Central memory CD8-positive, alpha-beta T cell (primary cell): ENCODE data around the gene DTX1.

Experiments used
- ATAC-seq: fragments of 150-1000 bp; cut with Tn5 transposase; replicated peaks from 2 replicates; pipeline ENCODE4 v1.10.0; 2022; ENCODE audit warnings: mild to moderate bottlenecking, moderate FRiP score, moderate number of reproducible peaks; ENCODE audit not compliant: poor library complexity, severe bottlenecking; ENCODE audit errors: extremely low read depth
- DNase-seq, 2 donors: peaks; one replicate each; pipeline ENCODE4 v3.0.0; 2021; ENCODE audit warnings: low spot score in 2 of 2
- H3K27ac Mint-ChIP-seq: one replicate; pipeline ENCODE4 v1.8.0; 2022; ENCODE audit warnings: low read depth, mild to moderate bottlenecking, moderate library complexity, mixed read lengths
- H3K27me3 Mint-ChIP-seq: one replicate; pipeline ENCODE4 v1.8.0; 2022; ENCODE audit warnings: mixed read lengths
- H3K36me3 Mint-ChIP-seq: one replicate; pipeline ENCODE4 v1.8.0; 2022; ENCODE audit warnings: mild to moderate bottlenecking, moderate library complexity, mixed read lengths; ENCODE audit not compliant: insufficient read depth
- H3K4me1 Mint-ChIP-seq: one replicate; pipeline ENCODE4 v1.8.0; 2022; ENCODE audit warnings: mixed read lengths
- H3K4me3 Mint-ChIP-seq: one replicate; pipeline ENCODE4 v1.8.0; 2022; ENCODE audit warnings: mild to moderate bottlenecking, moderate library complexity, mixed read lengths
- H3K9me3 Mint-ChIP-seq: one replicate; pipeline ENCODE4 v1.8.0; 2022; ENCODE audit warnings: mixed read lengths

The DTX1 gene

DNA sequence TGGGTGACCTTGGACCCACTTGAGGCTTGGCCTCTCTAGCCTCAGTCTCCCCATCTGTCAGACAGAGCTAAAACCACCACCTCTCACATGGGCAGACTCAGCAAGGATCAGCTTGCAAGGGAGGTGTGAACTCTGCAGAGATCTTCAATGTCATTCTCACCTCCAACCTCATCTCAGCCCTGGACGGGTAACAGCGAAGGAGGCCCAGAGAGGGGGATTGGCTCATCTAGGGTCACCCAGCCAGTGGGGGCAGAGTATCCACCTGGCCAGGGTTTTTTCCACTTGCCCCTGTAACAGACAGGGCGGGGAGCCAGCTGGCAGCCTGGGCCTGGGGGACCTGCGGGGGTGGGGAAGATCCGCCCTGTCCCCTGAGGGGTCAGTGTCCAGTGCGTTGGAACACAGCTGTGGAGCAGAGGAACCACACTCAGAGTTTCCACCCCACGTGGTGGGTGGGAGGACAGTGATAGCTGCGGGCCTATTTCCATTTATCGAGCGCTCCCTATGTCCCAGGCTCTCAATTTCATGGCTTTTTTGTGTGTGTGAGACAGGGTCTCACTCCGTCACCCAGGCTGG lies 27.4 kb downstream of the DTX1 start:
- Mint-ChIP-seq H3K36me3 (peaks cover 3% of the 10 kb centered on the region), H3K9me3 (no peaks in the 10 kb centered on the region), H3K4me3 (peak overlapping the region; percentile 30), H3K27me3 (no peaks in the 10 kb centered on the region), H3K27ac (peak overlapping the region; percentile 91), H3K4me1 (peaks cover 72% of the 10 kb centered on the region)
- ATAC-seq (peak; percentile 49), DNase-seq (no peak)

DNA sequence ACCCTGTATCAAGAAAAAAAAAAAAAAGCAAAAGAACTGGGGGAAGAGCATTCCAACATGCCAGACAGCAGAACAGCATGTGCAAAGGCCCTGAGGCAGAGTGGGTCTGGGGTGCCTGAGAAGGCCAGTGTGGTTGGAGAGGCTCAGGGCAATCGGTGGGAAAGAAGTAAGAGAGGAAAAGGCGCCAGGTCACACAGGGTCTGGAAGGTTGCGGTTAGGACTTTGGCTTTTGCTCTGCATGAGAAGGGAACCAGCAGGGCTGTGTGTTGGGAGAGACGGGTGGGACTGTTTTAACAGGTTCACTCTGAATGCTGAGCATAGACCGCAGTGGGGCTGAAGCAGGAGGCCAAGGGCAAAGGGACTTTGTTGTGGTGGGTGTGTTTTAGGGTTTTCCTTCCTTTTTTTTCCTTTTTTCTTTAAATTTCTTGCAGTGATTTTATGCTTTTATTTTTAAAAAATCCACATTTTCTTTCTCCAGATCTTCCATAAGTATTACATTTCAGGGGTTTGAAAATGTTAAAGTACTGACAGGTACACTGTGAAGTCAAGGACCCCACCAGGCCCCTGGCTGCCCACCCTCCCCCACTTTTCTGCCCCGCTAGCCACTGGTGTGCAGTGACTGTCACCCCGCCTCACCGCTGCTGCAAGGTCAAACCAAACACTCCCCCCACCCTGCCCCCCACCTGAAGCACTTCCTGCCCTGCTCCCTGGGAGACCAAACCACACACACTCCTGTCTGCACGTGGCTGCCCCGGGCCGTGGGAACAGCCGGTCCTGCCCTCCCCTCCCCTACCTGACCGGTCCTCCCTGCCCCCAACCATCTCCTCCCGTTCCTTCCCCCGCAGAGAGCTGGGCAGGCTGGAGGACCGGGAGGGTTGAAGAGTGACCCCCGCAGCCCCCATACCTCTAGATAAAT lies 30.0 kb downstream of the DTX1 start:
- ATAC-seq: peak; percentile 26
- no peak for DNase-seq
- Mint-ChIP-seq H3K4me3 (peak overlapping the region; percentile 67), H3K4me1 (peaks cover 92% of the 10 kb centered on the region), H3K9me3 (no peaks in the 10 kb centered on the region), H3K27me3 (no peaks in the 10 kb centered on the region), H3K36me3 (peaks cover 4% of the 10 kb centered on the region), H3K27ac (peak overlapping the region; percentile 91)

DNA sequence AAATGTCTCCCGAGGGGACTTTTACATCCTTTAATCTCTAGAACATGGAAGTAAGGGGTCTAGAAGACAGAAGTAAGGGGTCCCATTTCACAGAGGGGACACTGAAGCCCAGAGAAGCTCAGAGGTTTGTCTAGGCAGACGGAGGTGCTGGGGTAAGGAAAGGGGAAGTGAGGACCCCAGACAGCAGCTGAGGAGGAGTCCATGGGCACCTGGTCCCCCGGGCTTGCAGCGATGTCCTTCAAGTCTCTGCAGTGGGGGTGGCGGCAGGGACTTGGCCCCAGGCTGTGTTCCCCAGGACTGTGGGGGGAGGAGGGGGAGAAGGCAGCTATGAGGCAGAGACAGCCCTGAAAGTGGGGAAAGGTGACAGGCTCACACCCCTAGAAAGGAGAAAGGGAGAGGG lies 30.7 kb downstream of the DTX1 start:
- Mint-ChIP-seq H3K27ac (peak overlapping the region; percentile 91), H3K9me3 (no peaks in the 10 kb centered on the region), H3K36me3 (peaks cover 4% of the 10 kb centered on the region), H3K27me3 (no peaks in the 10 kb centered on the region), H3K4me1 (peaks cover 92% of the 10 kb centered on the region), H3K4me3 (peak overlapping the region; percentile 67)
- DNase-seq: no peak
- ATAC-seq: no peak

DNA sequence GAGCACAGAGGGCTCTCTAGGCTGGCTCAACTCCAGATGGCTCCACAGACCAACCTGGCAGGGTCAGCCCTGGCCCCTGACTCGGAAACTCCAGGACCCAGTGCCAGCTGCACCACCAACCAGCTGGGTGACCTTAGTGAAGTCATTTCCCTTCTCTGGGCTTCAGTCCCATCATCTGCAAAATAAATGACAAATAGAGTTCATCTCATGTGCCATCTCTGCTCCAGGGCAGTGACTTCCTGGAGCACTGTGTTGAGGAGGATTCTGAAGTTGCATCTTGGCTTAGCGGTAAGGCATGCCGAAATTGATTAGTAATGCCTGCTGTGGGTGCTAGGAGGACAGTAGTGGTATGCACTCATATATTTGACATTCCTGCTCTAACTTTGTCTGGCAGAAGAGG lies 31.5 kb downstream of the DTX1 start:
- Mint-ChIP-seq H3K27me3 (no peaks in the 10 kb centered on the region), H3K4me3 (peak overlapping the region; percentile 64), H3K4me1 (peaks cover 93% of the 10 kb centered on the region), H3K36me3 (peaks cover 4% of the 10 kb centered on the region), H3K9me3 (no peaks in the 10 kb centered on the region), H3K27ac (peak overlapping the region; percentile 91)
- no peak for ATAC-seq
- no peak for DNase-seq

DNA sequence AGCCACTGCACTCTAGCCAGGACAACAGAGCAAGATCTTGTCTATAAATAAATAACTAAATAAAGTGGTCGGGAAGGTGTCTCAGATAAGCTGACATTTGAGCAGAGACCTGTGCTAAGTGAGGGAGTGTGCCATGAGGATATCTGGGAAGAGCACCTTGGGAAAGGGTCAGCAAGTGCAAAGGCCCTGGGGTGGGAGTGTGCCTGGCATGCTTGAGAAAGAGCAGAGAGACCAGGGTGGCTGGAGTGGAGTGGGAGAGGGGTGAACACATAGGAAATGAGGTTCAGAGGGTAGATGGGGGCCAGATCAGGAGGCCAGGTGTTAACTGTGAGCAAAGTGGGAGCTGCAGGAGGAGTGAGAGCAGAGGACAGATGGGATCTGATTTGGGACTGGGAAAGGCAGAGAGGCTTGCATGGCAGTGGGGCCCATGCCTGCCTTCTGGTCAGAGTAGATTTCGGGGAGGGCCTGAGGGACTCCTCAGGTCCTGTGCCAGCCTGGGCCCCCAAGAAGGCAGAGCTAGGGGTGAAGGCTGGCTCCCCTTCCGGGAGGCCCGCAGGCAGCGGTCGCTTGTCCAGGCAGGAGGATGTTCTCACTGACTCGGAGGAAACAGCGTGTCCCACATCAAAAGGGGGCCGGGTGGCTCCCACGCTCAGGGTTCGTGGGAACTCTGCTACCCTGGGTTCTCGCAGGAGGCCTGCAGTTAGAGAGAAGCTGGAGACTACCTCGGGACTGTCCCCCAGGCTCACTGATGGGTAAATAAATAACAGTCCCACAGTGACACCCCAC lies 32.6 kb downstream of the DTX1 start:
- Mint-ChIP-seq H3K4me3 (peak overlapping the region; percentile 64), H3K27ac (peak overlapping the region; percentile 91), H3K27me3 (no peaks in the 10 kb centered on the region), H3K9me3 (no peaks in the 10 kb centered on the region), H3K4me1 (peaks cover 84% of the 10 kb centered on the region), H3K36me3 (peaks cover 4% of the 10 kb centered on the region)
- DNase-seq (peak in 1 of 2 donors; percentile 33), ATAC-seq (peak; percentile 61)

GRCh38 chr12:113089839-113090238 lies 33.3 kb downstream of the DTX1 start:
- DNase-seq (no peak), ATAC-seq (no peak)
- H3K9me3 Mint-ChIP-seq: no peaks in the 10 kb centered on the region
- H3K27ac Mint-ChIP-seq: peak overlapping the region; percentile 91
- H3K4me3 Mint-ChIP-seq: peak overlapping the region; percentile 64
- peaks cover 81% of the 10 kb centered on the region for H3K4me1 Mint-ChIP-seq
- H3K27me3 Mint-ChIP-seq: no peaks in the 10 kb centered on the region
- peaks cover 4% of the 10 kb centered on the region for H3K36me3 Mint-ChIP-seq

- H3K4me3 Mint-ChIP-seq: no peak overlapping the region
- ATAC-seq (no peak), DNase-seq (no peak)
- H3K27me3 Mint-ChIP-seq: no peaks in the 10 kb centered on the region
- H3K4me1 Mint-ChIP-seq: peaks cover 79% of the 10 kb centered on the region
- H3K36me3 Mint-ChIP-seq: peaks cover 4% of the 10 kb centered on the region
- H3K9me3 Mint-ChIP-seq: no peaks in the 10 kb centered on the region
- peak overlapping the region; percentile 91 for H3K27ac Mint-ChIP-seq
These were observed 34.2 kb downstream of the DTX1 start for GRCh38 chr12:113090740-113091139.

- Mint-ChIP-seq H3K27ac (peak overlapping the region; percentile 56), H3K9me3 (no peaks in the 10 kb centered on the region), H3K27me3 (no peaks in the 10 kb centered on the region), H3K36me3 (peaks cover 1% of the 10 kb centered on the region), H3K4me3 (peak overlapping the region; percentile 50), H3K4me1 (peaks cover 71% of the 10 kb centered on the region)
- no peak for ATAC-seq
- DNase-seq: no peak
These were observed 35.0 kb downstream of the DTX1 start for GRCh38 chr12:113091506-113091905.

- peaks cover 58% of the 10 kb centered on the region for H3K4me1 Mint-ChIP-seq
- peaks cover 1% of the 10 kb centered on the region for H3K36me3 Mint-ChIP-seq
- H3K4me3 Mint-ChIP-seq: no peak overlapping the region
These were observed 36.3 kb downstream of the DTX1 start for GRCh38 chr12:113092607-113093408.

GRCh38 chr12:113093409-113094101 lies 37.0 kb downstream of the DTX1 start:
- no peak for DNase-seq
- Mint-ChIP-seq H3K4me3 (no peak overlapping the region), H3K4me1 (peaks cover 56% of the 10 kb centered on the region), H3K27me3 (no peaks in the 10 kb centered on the region), H3K9me3 (no peaks in the 10 kb centered on the region), H3K27ac (no peak overlapping the region), H3K36me3 (peaks cover 1% of the 10 kb centered on the region)
- no peak for ATAC-seq

More at GRCh38 chr12:113092607-113093408, 36.3 kb downstream of the DTX1 start:
- H3K27ac Mint-ChIP-seq: no peak overlapping the region
- no peak for DNase-seq
- no peaks in the 10 kb centered on the region for H3K27me3 Mint-ChIP-seq
- H3K9me3 Mint-ChIP-seq: no peaks in the 10 kb centered on the region
- ATAC-seq: no peak

DNA sequence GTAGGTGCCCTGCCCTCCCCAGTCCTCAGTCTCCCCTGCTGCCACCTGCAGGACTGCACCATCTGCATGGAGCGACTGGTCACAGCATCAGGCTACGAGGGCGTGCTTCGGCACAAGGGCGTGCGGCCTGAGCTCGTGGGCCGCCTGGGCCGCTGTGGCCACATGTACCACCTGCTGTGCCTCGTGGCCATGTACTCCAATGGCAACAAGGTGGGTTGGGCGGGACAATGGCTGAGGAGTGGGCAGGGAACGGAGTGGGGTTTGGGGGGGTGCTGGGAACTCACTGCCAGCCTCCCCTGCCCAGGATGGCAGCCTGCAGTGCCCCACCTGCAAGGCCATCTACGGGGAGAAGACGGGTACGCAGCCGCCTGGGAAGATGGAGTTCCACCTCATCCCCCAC lies 38.2 kb downstream of the DTX1 start:
- H3K36me3 Mint-ChIP-seq: peaks cover under 1% of the 10 kb centered on the region
- DNase-seq (no peak), ATAC-seq (no peak)
- H3K4me3 Mint-ChIP-seq: no peak overlapping the region
- no peak overlapping the region for H3K27ac Mint-ChIP-seq
- H3K4me1 Mint-ChIP-seq: peaks cover 45% of the 10 kb centered on the region
- H3K9me3 Mint-ChIP-seq: no peaks in the 10 kb centered on the region
- no peaks in the 10 kb centered on the region for H3K27me3 Mint-ChIP-seq
